ENCODE results near the gene SLC2A4RG.
A peak's percentile ranks its signal among the peaks of the same experiment; 100 is the strongest.

Gene SLC2A4RG

GRCh38 chr20:63692436-63693082, 47.0 kb upstream of the SLC2A4RG start:
- no peak for DNase-seq

GRCh38 chr20:63693083-63693732, 46.4 kb upstream of the SLC2A4RG start:
- Histone ChIP-seq H3K36me3 (replicated peaks) (no peaks in the 10 kb centered on the region), H3K27ac (no peak overlapping the region), H3K4me3 (ENCODE audit: low read depth, low read length) (no peak overlapping the region), H3K27me3 (replicated peaks) (no peaks in the 10 kb centered on the region)
- in situ Hi-C loops (cut with HindIII; ENCODE audit: low pct_ligation_motif_present, low sequenced_read_pairs) = loop anchor here (25.0 kb wide), 1 partner anchor 106 kb away; no protein-coding TSS in a partner anchor
- DNase-seq = no peak
- TF ChIP-seq, protein P1, sequence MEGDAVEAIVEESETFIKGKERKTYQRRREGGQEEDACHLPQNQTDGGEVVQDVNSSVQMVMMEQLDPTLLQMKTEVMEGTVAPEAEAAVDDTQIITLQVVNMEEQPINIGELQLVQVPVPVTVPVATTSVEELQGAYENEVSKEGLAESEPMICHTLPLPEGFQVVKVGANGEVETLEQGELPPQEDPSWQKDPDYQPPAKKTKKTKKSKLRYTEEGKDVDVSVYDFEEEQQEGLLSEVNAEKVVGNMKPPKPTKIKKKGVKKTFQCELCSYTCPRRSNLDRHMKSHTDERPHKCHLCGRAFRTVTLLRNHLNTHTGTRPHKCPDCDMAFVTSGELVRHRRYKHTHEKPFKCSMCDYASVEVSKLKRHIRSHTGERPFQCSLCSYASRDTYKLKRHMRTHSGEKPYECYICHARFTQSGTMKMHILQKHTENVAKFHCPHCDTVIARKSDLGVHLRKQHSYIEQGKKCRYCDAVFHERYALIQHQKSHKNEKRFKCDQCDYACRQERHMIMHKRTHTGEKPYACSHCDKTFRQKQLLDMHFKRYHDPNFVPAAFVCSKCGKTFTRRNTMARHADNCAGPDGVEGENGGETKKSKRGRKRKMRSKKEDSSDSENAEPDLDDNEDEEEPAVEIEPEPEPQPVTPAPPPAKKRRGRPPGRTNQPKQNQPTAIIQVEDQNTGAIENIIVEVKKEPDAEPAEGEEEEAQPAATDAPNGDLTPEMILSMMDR (IDR thresholded peaks at IDR 0.05; ENCODE audit: low read depth, low read length, missing control alignments) = no peak

More at GRCh38 chr20:63692436-63693082, 47.0 kb upstream of the SLC2A4RG start:
- Histone ChIP-seq H3K36me3 (replicated peaks) (no peaks in the 10 kb centered on the region), H3K4me3 (ENCODE audit: low read depth, low read length) (no peak overlapping the region), H3K27ac (no peak overlapping the region), H3K27me3 (replicated peaks) (no peaks in the 10 kb centered on the region)
- in situ Hi-C loops (cut with HindIII; ENCODE audit: low pct_ligation_motif_present, low sequenced_read_pairs) = loop anchor here (25.0 kb wide), 1 partner anchor 105 kb away; no protein-coding TSS in a partner anchor
- TF ChIP-seq, protein P1 (IDR thresholded peaks at IDR 0.05; ENCODE audit: low read depth, low read length, missing control alignments) = peak; percentile 7

- Histone ChIP-seq H3K27me3 (replicated peaks) (no peaks in the 10 kb centered on the region), H3K4me3 (ENCODE audit: low read depth, low read length) (no peak overlapping the region), H3K36me3 (replicated peaks) (no peaks in the 10 kb centered on the region), H3K27ac (no peak overlapping the region)
- DNase-seq = no peak
- in situ Hi-C loops (cut with HindIII; ENCODE audit: low pct_ligation_motif_present, low sequenced_read_pairs) = loop anchor here (25.0 kb wide), 1 partner anchor 107 kb away; no protein-coding TSS in a partner anchor
- TF ChIP-seq, protein P1 (IDR thresholded peaks at IDR 0.05; ENCODE audit: low read depth, low read length, missing control alignments) = no peak
Measured at GRCh38 chr20:63693733-63694583, 45.6 kb upstream of the SLC2A4RG start.

GRCh38 chr20:63694584-63695423, 44.8 kb upstream of the SLC2A4RG start:
- Histone ChIP-seq H3K27ac (no peak overlapping the region), H3K36me3 (replicated peaks) (no peaks in the 10 kb centered on the region), H3K27me3 (replicated peaks) (no peaks in the 10 kb centered on the region), H3K4me3 (ENCODE audit: low read depth, low read length) (no peak overlapping the region)
- DNase-seq = no peak
- in situ Hi-C loops (cut with HindIII; ENCODE audit: low pct_ligation_motif_present, low sequenced_read_pairs) = loop anchor here (25.0 kb wide), 1 partner anchor 108 kb away; no protein-coding TSS in a partner anchor
- TF ChIP-seq, protein P1 (IDR thresholded peaks at IDR 0.05; ENCODE audit: low read depth, low read length, missing control alignments) = no peak
